HuH-7 (cell line): ENCODE measurements around the gene KNL1.
"Not testable (repeated sequence)": the region's sequence is repeated elsewhere in the genome, so short reads cannot be mapped to it uniquely, and the experiment has no call there.

Experiments used
- DNase-seq: peaks from one replicate; pipeline ENCODE4 v3.0.0; 2011; ENCODE audit warnings: low spot score

KNL1 gene

DNA sequence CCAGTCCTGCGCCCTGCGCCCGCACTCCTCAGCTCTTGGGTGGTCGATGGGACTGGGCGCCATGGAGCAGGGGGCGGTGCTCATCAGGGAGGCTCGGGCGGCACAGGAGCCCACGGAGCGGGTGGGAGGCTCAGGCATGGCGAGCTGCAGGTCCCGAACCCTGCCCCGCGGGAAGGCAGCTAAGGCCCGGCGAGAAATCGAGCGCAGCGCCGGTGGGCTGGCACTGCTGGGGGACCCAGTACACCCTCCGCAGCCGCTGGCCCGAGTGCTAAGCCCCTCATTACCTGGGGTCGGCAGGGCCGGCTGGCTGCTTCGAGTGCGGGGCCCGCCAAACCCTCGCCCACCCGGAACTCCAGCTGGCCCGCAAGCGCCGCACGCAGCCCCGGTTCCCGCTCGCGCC, 82.9 kb downstream of the KNL1 start:
- DNase-seq = not testable (repeated sequence)

DNA sequence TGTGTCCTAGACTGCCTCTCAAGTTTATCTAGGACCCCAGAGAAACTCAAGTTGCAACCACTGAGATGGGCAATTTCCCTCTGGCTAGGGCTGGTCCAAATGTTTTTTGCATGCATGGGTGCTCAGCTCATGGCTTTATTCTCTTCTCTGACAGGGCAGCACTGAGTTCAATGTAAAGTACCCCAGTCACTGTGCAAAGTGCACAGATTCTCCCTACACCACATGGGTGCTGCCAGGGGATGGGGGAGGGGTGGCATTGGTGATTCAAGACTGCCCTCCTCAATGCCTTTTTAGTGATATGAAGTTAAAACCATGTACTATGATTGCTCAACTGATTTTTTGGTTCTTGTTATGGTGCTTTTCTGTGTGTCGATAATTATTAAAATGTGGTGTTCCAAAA, 86.1 kb downstream of the KNL1 start:
- DNase-seq = no peak

DNA sequence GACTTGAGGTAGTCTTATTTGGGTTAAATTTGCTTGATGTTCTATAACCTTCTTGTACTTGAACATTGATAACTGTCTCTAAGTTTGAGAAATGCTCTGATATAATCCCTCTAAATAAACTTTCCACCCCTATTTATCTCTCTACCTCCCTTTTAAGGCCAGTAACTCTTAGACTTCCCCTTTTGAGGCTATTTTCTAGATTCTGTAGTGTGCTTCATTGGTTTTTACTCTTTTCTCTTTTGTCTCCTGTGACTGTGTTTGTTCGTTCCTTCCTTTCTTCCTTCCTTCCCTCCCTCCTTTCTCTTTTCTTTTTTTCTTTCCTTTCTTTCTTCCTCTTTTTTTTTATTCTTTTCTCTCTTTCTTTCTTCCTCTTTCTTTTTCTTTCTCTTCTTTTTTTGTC, 86.9 kb downstream of the KNL1 start:
- not testable (repeated sequence) for DNase-seq

DNA sequence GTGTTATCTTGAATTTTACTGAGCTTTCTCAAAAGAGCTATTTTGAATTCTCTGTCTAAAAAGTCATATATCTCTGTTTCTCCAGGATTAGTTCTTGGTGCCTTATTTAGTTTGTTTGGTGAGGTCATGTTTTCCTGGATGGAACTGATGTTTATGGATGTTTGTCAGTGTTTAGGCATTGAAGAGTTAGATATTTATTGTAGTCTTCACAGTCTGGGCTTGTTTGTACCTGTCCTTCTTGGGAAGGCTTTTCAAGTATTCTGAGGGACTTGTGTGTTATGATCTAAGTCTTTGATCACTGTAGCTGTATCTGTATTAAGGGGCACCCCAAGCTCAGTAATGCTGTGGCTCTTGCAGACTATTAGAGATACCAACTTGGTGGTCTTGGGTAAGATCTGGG, 90.3 kb downstream of the KNL1 start:
- no peak for DNase-seq

DNA sequence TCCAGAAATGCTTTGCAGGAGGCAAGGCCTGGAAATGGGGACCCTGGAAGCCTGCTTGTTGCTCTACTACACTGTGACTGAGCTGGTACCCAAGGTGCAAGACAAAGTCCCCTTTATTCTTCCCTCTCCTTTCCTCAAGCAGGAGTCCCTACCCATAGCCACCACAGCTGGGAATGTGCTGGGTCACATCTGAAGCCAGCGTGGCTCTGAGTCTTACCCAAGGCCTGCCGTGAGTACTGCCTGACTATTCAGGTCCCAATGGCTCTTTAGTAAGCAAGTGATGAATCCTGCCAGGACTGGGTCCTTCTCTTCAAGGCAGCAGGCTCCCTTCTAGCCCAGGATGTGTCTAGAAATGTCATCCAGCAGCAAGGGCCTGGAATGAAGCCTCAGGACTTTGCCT, 91.3 kb downstream of the KNL1 start:
- DNase-seq = no peak

DNA sequence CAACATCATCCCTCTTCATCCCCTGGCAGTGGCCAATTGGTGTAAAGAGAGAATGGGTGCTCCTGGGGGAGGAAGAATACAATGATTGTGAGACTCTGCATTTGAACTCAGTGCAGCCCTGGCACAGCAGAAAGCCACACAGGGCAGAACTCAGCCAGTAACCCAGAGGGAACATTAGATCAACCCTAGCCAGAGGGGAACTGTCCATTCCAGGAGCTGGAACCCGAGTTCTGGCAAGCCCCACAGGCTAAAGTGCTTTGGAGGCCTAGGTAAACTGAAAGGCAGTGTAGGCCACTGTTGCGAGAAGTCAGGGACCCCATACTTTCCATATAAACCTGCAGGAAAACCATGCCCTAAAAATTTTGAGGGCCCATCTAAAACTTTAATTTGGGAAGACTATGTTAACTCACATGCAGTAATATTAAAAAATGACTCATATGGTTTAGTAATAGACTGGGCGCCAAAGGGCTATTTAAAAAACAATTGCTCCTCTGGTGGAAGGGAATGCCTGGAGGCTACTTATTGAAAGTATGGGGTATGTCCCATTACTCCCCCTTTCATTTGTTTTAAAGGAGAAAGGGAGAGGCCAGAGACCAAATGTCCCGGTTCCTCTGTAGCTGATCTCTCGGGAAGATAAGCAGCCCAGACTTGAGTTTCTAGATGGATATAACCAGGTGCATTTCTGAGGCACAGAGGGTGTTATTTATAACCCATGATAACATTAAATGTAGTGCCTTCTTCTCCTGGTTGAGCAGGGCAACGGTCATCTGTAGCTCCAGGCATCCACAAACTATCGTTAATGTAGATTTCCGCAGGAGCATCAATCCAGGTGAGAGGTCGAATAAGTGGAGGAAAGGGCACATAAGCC, 95.1 kb downstream of the KNL1 start:
- DNase-seq = no peak

DNA sequence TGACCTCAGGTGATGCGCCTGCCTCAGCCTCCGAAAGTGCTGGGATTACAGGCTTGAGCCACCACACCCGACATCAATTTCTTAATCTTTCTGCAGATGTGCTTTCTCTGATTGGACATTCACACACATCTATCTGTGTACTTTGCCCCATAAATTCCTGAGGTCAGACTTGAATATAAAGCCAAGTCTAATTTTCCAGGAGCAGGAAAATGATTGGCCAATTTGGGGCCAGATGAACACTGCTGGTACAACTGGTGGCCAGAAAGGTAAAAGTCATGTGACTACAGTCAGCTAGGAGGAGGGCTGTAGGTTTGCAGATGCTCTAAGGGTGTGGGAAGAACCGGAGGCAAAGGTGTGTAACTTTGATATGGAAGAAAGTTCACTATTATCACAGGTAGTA, 97.7 kb downstream of the KNL1 start:
- peak; percentile 23 for DNase-seq

DNA sequence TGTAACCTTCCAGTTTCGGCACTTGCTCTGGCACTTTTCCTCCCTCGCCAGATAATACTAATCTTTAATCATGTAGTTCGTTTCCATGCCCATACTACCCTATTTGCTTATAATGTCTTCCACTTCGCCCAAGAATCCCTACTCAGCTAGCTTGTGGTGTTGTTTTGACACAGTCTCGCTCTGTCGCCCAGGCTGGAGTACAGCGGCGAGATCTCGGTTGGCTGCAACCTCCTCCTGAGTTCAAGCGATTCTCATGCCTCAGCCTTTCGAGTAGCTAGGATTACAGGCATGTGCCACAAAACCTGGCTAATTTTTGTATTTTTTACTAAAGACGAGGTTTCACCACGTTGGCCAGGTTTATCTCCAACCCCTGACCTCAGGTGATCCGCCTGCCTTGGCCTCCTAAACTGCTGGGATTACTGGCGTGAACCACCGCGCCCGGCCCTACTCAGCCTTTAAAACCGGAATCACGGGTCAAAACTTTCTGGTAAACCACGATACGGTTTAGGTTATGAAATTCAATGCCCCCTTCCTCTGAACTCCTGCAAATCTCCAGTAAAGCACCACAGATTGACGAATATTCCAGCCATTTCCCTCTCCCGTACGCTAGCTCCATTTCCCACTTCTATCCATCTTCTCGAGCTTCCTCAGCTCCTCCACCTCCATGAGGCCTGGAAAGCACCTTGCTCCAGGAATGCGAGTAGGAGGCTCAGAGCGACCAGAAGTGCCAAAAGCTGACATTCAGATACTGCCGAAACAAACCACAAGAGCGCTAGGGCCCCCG, 100.0 kb downstream of the KNL1 start:
- DNase-seq = no peak

DNA sequence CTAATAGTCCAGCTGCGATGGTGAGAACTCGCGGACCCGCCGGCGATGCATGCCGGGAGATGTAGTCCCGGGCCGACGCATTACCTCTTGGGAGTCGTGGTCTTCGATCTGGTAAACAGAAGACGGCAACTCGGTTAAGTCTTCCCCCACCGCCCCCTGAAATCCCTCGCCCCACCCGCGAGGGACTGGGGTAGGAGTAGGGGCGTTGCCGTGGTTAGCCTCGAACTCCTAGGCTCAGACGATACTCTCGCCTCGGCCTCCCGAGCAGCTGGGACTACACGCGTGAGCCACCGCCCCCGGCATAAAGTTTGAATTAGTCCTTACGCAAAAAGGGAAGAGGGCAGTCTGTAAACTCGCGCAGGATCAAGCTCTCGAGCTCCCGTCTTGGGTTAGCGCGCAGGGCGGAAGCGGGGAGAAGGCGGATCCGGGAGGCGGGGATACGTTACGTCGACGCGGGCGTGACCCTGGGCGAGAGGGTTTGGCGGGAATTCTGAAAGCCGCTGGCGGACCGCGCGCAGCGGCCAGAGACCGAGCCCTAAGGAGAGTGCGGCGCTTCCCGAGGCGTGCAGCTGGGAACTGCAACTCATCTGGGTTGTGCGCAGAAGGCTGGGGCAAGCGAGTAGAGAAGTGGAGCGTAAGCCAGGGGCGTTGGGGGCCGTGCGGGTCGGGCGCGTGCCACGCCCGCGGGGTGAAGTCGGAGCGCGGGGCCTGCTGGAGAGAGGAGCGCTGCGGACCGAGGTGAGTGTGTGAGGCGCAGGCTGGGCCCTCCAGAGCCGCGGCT, 100.8 kb downstream of the KNL1 start, which contains the start of gene RAD51:
RAD51 (plus strand) TSS at position 487 of the 781 bp plus-strand sequence. CDS start 3,585 bp downstream, outside the sequence.
- DNase-seq = peak; percentile 83

DNA sequence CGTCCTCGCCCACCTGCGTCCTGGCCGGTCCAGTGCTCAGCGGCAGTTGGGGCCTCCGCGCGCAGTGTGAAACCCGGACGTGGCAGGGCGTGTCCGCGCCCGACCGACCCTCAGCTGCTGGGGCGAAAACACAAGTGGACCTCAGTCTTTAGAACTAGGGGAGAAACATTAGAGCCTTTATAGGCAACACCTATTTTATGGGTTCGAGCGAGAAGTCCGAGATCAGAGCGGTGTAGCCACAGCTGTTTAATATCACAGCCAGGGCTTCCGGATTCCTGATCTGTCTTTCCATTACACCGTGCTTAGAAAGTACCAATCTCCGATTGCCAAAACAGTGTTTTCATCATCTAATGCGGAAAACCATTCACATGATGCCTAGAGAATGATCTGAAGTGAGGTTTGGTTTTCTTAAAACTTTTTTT, 101.4 kb downstream of the KNL1 start:
- DNase-seq = peak; percentile 12

DNA sequence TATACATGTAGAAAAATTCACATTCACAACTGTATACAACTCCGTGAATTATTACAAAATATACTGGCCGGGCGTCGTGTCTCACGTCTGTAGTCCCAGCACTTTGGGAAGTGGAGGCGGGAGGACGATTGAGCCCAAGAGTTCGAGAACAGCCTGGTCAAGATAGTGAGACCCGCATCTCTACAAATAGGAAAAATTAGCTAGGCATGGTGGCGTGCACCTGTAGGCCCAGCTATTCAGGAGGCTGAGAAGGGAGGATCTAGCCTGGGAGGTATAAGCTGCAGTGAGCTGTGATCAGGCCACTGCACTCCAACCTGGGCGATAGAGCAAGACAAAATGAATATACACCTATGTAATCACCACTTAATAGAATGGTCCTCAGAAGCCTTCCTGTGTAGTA, 102.2 kb downstream of the KNL1 start:
- DNase-seq = no peak

DNA sequence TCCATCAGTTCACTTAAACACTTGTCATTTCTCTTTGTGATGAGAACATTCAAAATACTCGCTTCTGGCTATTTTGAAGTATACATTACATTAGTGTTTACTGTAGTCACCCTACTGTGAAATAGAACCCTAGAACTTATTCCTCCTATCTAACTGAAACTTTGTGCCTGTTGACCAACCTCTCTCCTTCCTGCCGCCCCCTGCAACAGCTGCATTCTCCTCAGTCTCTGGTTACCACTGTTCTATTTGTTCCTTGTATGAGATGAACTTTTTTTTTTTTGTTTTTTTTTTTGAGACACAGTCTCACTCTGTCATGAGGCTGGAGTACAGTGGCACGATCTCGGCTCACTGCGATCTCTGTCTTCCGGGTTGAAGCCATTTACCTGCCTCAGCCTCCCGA, 103.9 kb downstream of the KNL1 start:
- no peak for DNase-seq

DNA sequence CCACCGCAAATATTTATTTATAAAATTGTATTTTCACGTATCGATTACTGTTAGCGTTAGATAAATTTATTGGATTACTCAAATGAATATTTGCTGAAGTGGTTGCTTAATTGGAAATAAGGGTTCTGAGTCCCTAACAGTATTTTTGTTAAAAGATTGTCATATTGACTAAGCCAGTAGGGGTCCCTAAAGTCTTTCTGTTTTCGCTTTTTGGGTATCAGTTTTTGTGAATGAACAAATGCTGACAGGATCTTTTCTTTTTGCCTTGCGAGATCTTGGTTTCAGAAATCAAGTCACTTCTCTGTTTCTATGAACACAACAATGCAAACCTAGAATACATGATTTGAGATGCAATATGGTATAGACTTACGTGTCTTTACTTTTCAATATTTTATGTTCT, 108.0 kb downstream of the KNL1 start:
- DNase-seq = peak; percentile 23

DNA sequence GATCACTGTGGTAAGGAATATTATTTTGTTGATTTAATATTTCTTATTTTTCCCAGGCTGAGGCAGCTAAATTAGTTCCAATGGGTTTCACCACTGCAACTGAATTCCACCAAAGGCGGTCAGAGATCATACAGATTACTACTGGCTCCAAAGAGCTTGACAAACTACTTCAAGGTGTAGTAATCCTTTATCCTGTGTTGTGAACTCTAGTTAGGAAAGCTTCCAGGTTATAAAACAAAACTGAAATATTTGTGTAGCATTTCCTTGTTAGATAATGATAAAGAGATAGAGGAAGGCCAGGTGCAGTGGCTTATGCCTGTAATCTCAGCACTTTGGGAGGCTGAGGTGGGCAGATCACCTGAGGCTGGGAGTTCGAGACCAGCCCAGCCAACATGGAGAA, 112.1 kb downstream of the KNL1 start:
- DNase-seq = no peak
